ENCODE measurements around the gene PLA2G12A. TPM values are rescaled to one million over a fixed set of nuclear protein-coding genes. Genes with fewer than 3 reads are reported as not detected.

The PLA2G12A gene
- polyA plus RNA-seq, 1 of the 3 experiments (the other 2 are of a cell fraction), result 7.9 TPM

DNA sequence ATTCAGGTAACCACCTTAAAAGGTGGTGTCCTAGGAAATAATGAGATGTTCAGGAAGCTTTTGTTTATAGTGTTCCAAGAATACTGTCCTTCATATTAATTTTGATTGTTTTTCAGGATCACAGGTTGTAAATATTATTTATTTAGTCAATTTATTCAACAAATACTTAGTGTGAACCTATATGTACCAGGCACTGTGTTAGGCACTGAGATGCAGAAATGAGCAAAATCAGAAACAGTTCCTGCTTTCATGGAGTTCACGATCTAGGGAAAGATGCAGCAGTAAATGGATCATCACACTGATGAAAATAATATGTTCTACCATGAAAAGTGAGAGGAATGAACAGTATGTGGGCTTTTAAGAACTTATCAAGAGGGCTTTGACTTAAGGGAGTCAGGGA lies 18.2 kb upstream of the PLA2G12A start:
- CTCF ChIA-PET, result interaction anchor here (1.0 kb wide), 1 partner anchor 1835 kb away, joined by 3 read pairs; no protein-coding TSS in a partner anchor
- H3K4me1 ChIP-seq (ENCODE audit: control insufficient read depth in 1 of 2, insufficient read depth in 2 of 2, low read depth in 1 of 2, low read length in 1 of 2), result no peaks in the 10 kb centered on the region
- H3K4me3 ChIP-seq (ENCODE audit: low read depth in 2 of 2, low read length in 1 of 2), result no peak overlapping the region
- no peaks in the 10 kb centered on the region for H3K27me3 ChIP-seq (ENCODE audit: insufficient read depth)
- peaks cover 7% of the 10 kb centered on the region for H3F3A ChIP-seq (replicated peaks; ENCODE audit: insufficient read depth)
- no peak overlapping the region for H3K4me2 ChIP-seq
- no peak for TF ChIP-seq YY1 (IDR thresholded peaks at IDR 0.05; ENCODE audit: low read depth)
- no peak for TF ChIP-seq NRF1 (IDR thresholded peaks at IDR 0.05; ENCODE audit: low read depth, low read length)
- TF ChIP-seq, protein P1, sequence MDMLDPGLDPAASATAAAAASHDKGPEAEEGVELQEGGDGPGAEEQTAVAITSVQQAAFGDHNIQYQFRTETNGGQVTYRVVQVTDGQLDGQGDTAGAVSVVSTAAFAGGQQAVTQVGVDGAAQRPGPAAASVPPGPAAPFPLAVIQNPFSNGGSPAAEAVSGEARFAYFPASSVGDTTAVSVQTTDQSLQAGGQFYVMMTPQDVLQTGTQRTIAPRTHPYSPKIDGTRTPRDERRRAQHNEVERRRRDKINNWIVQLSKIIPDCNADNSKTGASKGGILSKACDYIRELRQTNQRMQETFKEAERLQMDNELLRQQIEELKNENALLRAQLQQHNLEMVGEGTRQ (IDR thresholded peaks at IDR 0.05; ENCODE audit: borderline replicate concordance, low read depth, low read length), result no peak
- TF ChIP-seq EP300 (IDR thresholded peaks at IDR 0.05; ENCODE audit: borderline replicate concordance in 1 of 2, low read depth in 1 of 2, low read length in 1 of 2), result no peak
- TF ChIP-seq EZH2phosphoT487 (IDR thresholded peaks at IDR 0.05; ENCODE audit: borderline replicate concordance, low read depth), result no peak
- no peak for TF ChIP-seq SIN3A (IDR thresholded peaks at IDR 0.05; ENCODE audit: borderline replicate concordance, low read depth, low read length)
- no peak for TF ChIP-seq GABPA (IDR thresholded peaks at IDR 0.05; ENCODE audit: low read depth)
- TF ChIP-seq NFIC (IDR thresholded peaks at IDR 0.05; ENCODE audit: borderline replicate concordance), result no peak
- TF ChIP-seq, protein P2, sequence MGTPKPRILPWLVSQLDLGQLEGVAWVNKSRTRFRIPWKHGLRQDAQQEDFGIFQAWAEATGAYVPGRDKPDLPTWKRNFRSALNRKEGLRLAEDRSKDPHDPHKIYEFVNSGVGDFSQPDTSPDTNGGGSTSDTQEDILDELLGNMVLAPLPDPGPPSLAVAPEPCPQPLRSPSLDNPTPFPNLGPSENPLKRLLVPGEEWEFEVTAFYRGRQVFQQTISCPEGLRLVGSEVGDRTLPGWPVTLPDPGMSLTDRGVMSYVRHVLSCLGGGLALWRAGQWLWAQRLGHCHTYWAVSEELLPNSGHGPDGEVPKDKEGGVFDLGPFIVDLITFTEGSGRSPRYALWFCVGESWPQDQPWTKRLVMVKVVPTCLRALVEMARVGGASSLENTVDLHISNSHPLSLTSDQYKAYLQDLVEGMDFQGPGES (IDR thresholded peaks at IDR 0.05; ENCODE audit: low read depth, low read length), result no peak
- TF ChIP-seq JUND (IDR thresholded peaks at IDR 0.05), result no peak
- TF ChIP-seq, protein P3, sequence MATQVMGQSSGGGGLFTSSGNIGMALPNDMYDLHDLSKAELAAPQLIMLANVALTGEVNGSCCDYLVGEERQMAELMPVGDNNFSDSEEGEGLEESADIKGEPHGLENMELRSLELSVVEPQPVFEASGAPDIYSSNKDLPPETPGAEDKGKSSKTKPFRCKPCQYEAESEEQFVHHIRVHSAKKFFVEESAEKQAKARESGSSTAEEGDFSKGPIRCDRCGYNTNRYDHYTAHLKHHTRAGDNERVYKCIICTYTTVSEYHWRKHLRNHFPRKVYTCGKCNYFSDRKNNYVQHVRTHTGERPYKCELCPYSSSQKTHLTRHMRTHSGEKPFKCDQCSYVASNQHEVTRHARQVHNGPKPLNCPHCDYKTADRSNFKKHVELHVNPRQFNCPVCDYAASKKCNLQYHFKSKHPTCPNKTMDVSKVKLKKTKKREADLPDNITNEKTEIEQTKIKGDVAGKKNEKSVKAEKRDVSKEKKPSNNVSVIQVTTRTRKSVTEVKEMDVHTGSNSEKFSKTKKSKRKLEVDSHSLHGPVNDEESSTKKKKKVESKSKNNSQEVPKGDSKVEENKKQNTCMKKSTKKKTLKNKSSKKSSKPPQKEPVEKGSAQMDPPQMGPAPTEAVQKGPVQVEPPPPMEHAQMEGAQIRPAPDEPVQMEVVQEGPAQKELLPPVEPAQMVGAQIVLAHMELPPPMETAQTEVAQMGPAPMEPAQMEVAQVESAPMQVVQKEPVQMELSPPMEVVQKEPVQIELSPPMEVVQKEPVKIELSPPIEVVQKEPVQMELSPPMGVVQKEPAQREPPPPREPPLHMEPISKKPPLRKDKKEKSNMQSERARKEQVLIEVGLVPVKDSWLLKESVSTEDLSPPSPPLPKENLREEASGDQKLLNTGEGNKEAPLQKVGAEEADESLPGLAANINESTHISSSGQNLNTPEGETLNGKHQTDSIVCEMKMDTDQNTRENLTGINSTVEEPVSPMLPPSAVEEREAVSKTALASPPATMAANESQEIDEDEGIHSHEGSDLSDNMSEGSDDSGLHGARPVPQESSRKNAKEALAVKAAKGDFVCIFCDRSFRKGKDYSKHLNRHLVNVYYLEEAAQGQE (IDR thresholded peaks at IDR 0.05; ENCODE audit: low read depth, low read length), result no peak
- no peaks in the 10 kb centered on the region for H3K9me3 ChIP-seq
- no peak overlapping the region for H3K27ac ChIP-seq (ENCODE audit: low read depth in 2 of 2, low read length in 1 of 2)
- no peaks in the 10 kb centered on the region for H3K36me3 ChIP-seq (replicated peaks in 1 of 2; ENCODE audit: control insufficient read depth in 1 of 2, insufficient read depth in 2 of 2, low read length in 1 of 2)
- H2AFZ ChIP-seq (ENCODE audit: low read depth), result no peak overlapping the region
- no peaks in the 10 kb centered on the region for H3K79me2 ChIP-seq (ENCODE audit: insufficient read depth)
- no peaks in the 10 kb centered on the region for H3K9me2 ChIP-seq
- WGBS (ENCODE audit: low lambda C conversion rate), result 32% methylated on average over 1 of the region's 1 CpG
- no peak for DNase-seq
- POLR2A ChIA-PET, result no interaction called here
- no peak overlapping the region for H3K9ac ChIP-seq
- H4K20me1 ChIP-seq (ENCODE audit: insufficient read depth), result no peaks in the 10 kb centered on the region

DNA sequence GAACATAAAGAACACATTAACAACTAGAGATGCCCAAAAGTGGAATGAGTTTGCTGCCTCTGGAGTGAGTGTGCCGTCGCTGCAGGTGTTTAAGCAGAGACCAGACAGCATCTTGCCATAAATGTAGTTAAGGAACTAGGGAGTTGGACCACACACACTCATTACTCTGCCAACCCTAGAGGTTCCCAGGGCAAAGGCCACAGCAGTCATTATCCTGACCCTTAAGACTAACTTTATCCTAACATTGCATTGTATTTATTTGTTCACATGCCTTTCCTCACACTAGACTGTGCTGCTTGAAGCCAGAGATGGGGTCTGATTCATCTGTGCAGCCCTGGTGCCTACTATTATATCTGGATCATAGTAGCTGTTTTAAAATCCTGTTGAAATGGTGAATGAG lies 16.9 kb upstream of the PLA2G12A start:
- Histone ChIP-seq H3K9me2 (no peaks in the 10 kb centered on the region), H3K27me3 (ENCODE audit: insufficient read depth) (no peaks in the 10 kb centered on the region), H3K79me2 (ENCODE audit: insufficient read depth) (no peaks in the 10 kb centered on the region), H3K9me3 (no peaks in the 10 kb centered on the region), H3K9ac (no peak overlapping the region), H3F3A (replicated peaks; ENCODE audit: insufficient read depth) (no peaks in the 10 kb centered on the region), H4K20me1 (ENCODE audit: insufficient read depth) (no peaks in the 10 kb centered on the region), H3K27ac (ENCODE audit: low read depth in 2 of 2, low read length in 1 of 2) (no peak overlapping the region), H2AFZ (ENCODE audit: low read depth) (no peak overlapping the region), H3K4me2 (no peak overlapping the region), H3K4me3 (ENCODE audit: low read depth in 2 of 2, low read length in 1 of 2) (no peak overlapping the region), H3K4me1 (ENCODE audit: control insufficient read depth in 1 of 2, insufficient read depth in 2 of 2, low read depth in 1 of 2, low read length in 1 of 2) (no peaks in the 10 kb centered on the region), H3K36me3 (replicated peaks in 1 of 2; ENCODE audit: control insufficient read depth in 1 of 2, insufficient read depth in 2 of 2, low read length in 1 of 2) (no peaks in the 10 kb centered on the region)
- CTCF ChIA-PET, result no interaction called here
- POLR2A ChIA-PET, result no interaction called here
- no peak for DNase-seq
- 65% methylated on average over 2 of the region's 2 CpGs for WGBS (ENCODE audit: low lambda C conversion rate)
- TF ChIP-seq RFX5 (IDR thresholded peaks at IDR 0.05; ENCODE audit: low read length) (no peak), RXRA (IDR thresholded peaks at IDR 0.05; ENCODE audit: borderline replicate concordance, low read depth) (no peak), EP300 (IDR thresholded peaks at IDR 0.05; ENCODE audit: borderline replicate concordance in 1 of 2, low read depth in 1 of 2, low read length in 1 of 2) (no peak), POLR2AphosphoS5 (IDR thresholded peaks at IDR 0.05; ENCODE audit: low read depth, low read length) (no peak), ELF1 (IDR thresholded peaks at IDR 0.05) (no peak), MEF2A (IDR thresholded peaks at IDR 0.05; ENCODE audit: borderline replicate concordance, low read depth) (no peak), MXI1 (IDR thresholded peaks at IDR 0.05; ENCODE audit: low read depth, low read length) (no peak)
- TF ChIP-seq, protein P4, sequence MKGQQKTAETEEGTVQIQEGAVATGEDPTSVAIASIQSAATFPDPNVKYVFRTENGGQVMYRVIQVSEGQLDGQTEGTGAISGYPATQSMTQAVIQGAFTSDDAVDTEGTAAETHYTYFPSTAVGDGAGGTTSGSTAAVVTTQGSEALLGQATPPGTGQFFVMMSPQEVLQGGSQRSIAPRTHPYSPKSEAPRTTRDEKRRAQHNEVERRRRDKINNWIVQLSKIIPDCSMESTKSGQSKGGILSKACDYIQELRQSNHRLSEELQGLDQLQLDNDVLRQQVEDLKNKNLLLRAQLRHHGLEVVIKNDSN (IDR thresholded peaks at IDR 0.05; ENCODE audit: borderline replicate concordance, low read depth), result no peak
- TF ChIP-seq, protein P1 (IDR thresholded peaks at IDR 0.05; ENCODE audit: borderline replicate concordance, low read depth, low read length), result no peak
- TF ChIP-seq, protein P5, sequence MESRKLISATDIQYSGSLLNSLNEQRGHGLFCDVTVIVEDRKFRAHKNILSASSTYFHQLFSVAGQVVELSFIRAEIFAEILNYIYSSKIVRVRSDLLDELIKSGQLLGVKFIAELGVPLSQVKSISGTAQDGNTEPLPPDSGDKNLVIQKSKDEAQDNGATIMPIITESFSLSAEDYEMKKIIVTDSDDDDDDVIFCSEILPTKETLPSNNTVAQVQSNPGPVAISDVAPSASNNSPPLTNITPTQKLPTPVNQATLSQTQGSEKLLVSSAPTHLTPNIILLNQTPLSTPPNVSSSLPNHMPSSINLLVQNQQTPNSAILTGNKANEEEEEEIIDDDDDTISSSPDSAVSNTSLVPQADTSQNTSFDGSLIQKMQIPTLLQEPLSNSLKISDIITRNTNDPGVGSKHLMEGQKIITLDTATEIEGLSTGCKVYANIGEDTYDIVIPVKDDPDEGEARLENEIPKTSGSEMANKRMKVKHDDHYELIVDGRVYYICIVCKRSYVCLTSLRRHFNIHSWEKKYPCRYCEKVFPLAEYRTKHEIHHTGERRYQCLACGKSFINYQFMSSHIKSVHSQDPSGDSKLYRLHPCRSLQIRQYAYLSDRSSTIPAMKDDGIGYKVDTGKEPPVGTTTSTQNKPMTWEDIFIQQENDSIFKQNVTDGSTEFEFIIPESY (IDR thresholded peaks at IDR 0.05; ENCODE audit: borderline replicate concordance, low read depth), result no peak

Data from SK-N-SH (cell line).